Mesenteric fat pad (tissue), 1 donor: ENCODE results near the gene TBCD. TPM values are rescaled to one million over a fixed set of nuclear protein-coding genes. Genes with fewer than 3 reads are reported as not detected.

Experiments
- DNase-seq: peaks from one replicate; pipeline ENCODE4 v3.0.0-alpha.2; 2020; ENCODE audit warnings: low spot score
- total RNA-seq: library from RNA; stranded (reverse); fragmentation: NEBNext Ultra II Directional; extraction: Animal tissue kit (Norgen Biotek cat#: 25700); gene quantifications from one replicate; pipeline ENCODE4 v1.2.1, GENCODE V29; 2021
- donor health status: DM: yes; HTN: yes; CAD: no.

The TBCD gene
- total RNA-seq, 1 donor from 2014 or later: 128 TPM

- DNase-seq: no peak
Observed at GRCh38 chr17:82848022-82848592, 96.2 kb downstream of the TBCD start.

- no peak for DNase-seq
Observed at GRCh38 chr17:82849076-82849945, 97.4 kb downstream of the TBCD start.

- no peak for DNase-seq
Observed at GRCh38 chr17:82851381-82851780, 99.5 kb downstream of the TBCD start.

GRCh38 chr17:82854226-82854625 is 102.4 kb downstream of the TBCD start:
- no peak for DNase-seq

- no peak for DNase-seq
Observed at GRCh38 chr17:82856361-82856760, 104.5 kb downstream of the TBCD start.

GRCh38 chr17:82858376-82859126 is 106.7 kb downstream of the TBCD start:
- no peak for DNase-seq

- DNase-seq: no peak
Observed at GRCh38 chr17:82859431-82860403, 107.9 kb downstream of the TBCD start.

GRCh38 chr17:82860606-82861392 is 108.9 kb downstream of the TBCD start:
- no peak for DNase-seq

- no peak for DNase-seq
Observed at GRCh38 chr17:82861393-82861775, 109.5 kb downstream of the TBCD start.

- no peak for DNase-seq
Observed at GRCh38 chr17:82862191-82862590, 110.3 kb downstream of the TBCD start.

- no peak for DNase-seq
Observed at GRCh38 chr17:82862737-82863382, 111.0 kb downstream of the TBCD start.

GRCh38 chr17:82863383-82863940 is 111.6 kb downstream of the TBCD start:
- no peak for DNase-seq

GRCh38 chr17:82863941-82864712 is 112.3 kb downstream of the TBCD start:
- no peak for DNase-seq

GRCh38 chr17:82864713-82865248 is 112.9 kb downstream of the TBCD start:
- no peak for DNase-seq

- DNase-seq: no peak
Observed at GRCh38 chr17:82865274-82865673, 113.4 kb downstream of the TBCD start.

GRCh38 chr17:82865774-82866395 is 114.0 kb downstream of the TBCD start:
- no peak for DNase-seq

GRCh38 chr17:82866590-82867191 is 114.8 kb downstream of the TBCD start:
- DNase-seq: no peak
